ENCODE results near the gene RNMT. TPM values are rescaled to one million over a fixed set of nuclear protein-coding genes. Genes with fewer than 3 reads are reported as not detected.

Gene RNMT
- total RNA-seq, 1 donor from 2014 or later = 32.1 TPM

GRCh38 chr18:13720123-13720522, 6.3 kb upstream of the RNMT start:
- no peaks in the 10 kb centered on the region for H3K36me3 ChIP-seq
- ATAC-seq (peak; percentile 34 to 56), DNase-seq (no peak)
- H3K4me1 ChIP-seq = peaks cover 17% of the 10 kb centered on the region
- H3K9me3 ChIP-seq = peaks cover 6% of the 10 kb centered on the region
- no peak overlapping the region for H3K27ac ChIP-seq
- no peak overlapping the region for H3K4me3 ChIP-seq
- intact Hi-C loops (cut with DNase I) = no loop called here
- no peak for TF ChIP-seq CTCF (IDR thresholded peaks at IDR 0.05)
- H3K27me3 ChIP-seq (ENCODE audit: low read depth) = no peaks in the 10 kb centered on the region

DNA sequence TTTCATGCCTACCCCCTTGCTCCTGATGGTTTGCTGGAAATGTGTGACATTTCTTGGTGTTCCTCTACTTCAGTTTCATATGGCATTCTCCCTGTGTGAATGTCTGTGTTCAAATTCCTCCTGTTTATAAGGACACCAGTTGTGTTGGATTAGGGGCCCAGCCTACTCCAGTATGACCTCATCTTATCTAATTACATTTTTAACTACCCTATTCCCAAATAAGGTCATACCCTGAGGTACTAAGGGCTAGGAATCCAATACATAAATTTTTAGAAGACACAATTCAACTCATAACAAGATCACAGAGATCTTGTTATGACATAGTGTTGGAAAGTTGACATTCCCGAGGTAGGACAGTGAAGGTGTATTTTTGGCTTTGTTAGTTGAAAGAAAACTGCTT, 5.6 kb upstream of the RNMT start:
- intact Hi-C loops (cut with DNase I) = no loop called here
- DNase-seq (no peak), ATAC-seq (no peak)
- H3K36me3 ChIP-seq = no peaks in the 10 kb centered on the region
- H3K27me3 ChIP-seq (ENCODE audit: low read depth) = no peaks in the 10 kb centered on the region
- peaks cover 6% of the 10 kb centered on the region for H3K9me3 ChIP-seq
- H3K4me3 ChIP-seq = no peak overlapping the region
- no peak for TF ChIP-seq CTCF (IDR thresholded peaks at IDR 0.05)
- peaks cover 23% of the 10 kb centered on the region for H3K4me1 ChIP-seq
- H3K27ac ChIP-seq = no peak overlapping the region

- peak overlapping the region; percentile 99 for H3K4me3 ChIP-seq
- H3K4me1 ChIP-seq = peaks cover 33% of the 10 kb centered on the region
- no peaks in the 10 kb centered on the region for H3K9me3 ChIP-seq
- no peak for ATAC-seq
- no peak for DNase-seq
- no peak for TF ChIP-seq CTCF (IDR thresholded peaks at IDR 0.05)
- no peaks in the 10 kb centered on the region for H3K36me3 ChIP-seq
- peak overlapping the region; percentile 96 for H3K27ac ChIP-seq
- intact Hi-C loops (cut with DNase I) = no loop called here
- H3K27me3 ChIP-seq (ENCODE audit: low read depth) = no peaks in the 10 kb centered on the region
Observed at GRCh38 chr18:13725566-13726231, 774 bp upstream of the RNMT start.

DNA sequence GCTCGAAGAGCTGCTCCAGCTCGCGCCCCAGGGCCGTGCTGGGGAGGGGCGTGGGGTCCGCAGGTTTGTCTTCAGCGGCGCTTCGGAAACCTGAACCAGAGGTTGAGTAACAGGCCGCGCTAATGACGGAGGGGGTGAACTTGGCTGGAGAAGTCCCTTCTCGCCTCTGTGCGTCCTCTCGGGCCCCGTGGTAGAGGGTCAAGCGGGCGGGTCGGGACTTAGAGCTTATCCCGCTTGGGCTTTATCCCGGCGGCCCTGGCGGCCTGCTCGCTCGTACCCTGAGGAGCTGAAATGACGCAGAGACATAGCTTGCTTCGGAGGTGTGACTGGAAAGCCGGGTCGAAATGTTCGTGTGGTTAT, 479 bp downstream of the RNMT start:
- no peak for TF ChIP-seq CTCF (IDR thresholded peaks at IDR 0.05)
- DNase-seq (no peak), ATAC-seq (peak; percentile 55 to 73)
- Histone ChIP-seq H3K9me3 (no peaks in the 10 kb centered on the region), H3K27ac (peak overlapping the region; percentile 96), H3K4me1 (peaks cover 33% of the 10 kb centered on the region), H3K36me3 (peaks cover 6% of the 10 kb centered on the region), H3K4me3 (peak overlapping the region; percentile 99), H3K27me3 (ENCODE audit: low read depth) (no peaks in the 10 kb centered on the region)
- intact Hi-C loops (cut with DNase I) = no loop called here

- Histone ChIP-seq H3K4me1 (peaks cover 12% of the 10 kb centered on the region), H3K36me3 (peaks cover 35% of the 10 kb centered on the region), H3K27me3 (ENCODE audit: low read depth) (no peaks in the 10 kb centered on the region), H3K4me3 (no peak overlapping the region), H3K9me3 (no peaks in the 10 kb centered on the region), H3K27ac (no peak overlapping the region)
- no peak for DNase-seq
- intact Hi-C loops (cut with DNase I) = no loop called here
- no peak for TF ChIP-seq CTCF (IDR thresholded peaks at IDR 0.05)
- no peak for ATAC-seq
Observed at GRCh38 chr18:13730481-13730880, 4.0 kb downstream of the RNMT start.
